ENCODE measurements around the gene NSRP1. TPM values are rescaled to one million over a fixed set of nuclear protein-coding genes. Genes with fewer than 3 reads are reported as not detected.

NSRP1 gene
- total and polyA plus RNA-seq, 4 donors = 22.3 to 33.5 (median 23.8) TPM

DNA sequence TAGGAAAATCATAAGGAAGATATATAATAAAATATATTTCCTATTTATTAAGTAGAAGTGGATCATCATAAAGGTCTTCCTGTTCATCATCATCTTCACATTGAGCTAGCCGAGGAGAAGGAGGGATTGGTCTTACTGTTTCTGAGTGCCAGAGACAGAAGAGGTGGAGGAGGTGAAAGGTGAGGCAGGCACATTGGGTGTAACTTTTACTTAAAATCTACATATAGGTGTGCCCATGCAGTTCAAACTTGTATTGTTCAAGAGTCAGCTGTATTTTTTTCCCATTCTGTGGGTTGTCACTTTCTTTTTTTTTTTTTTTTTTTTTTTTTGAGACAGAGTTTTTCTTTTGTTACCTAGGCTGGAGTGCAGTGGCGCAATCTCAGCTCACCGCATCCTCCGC, 34.9 kb downstream of the NSRP1 start:
- Histone ChIP-seq H3K4me3 (no peak overlapping the region), H3K36me3 (ENCODE audit: control insufficient read depth in 4 of 4, insufficient read depth in 4 of 4, low read length in 4 of 4) (peaks cover 3 to 5% (median 3%) of the 10 kb centered on the region in 4 donors), H3K27me3 (ENCODE audit: control insufficient read depth in 3 of 3, insufficient read depth in 3 of 3, low read length in 2 of 3) (no peaks in the 10 kb centered on the region), H3K4me1 (ENCODE audit: control insufficient read depth in 5 of 5, insufficient read depth in 5 of 5, low read length in 5 of 5) (peaks cover 0 to 2% (median 0%) of the 10 kb centered on the region in 5 donors), H3K9ac (ENCODE audit: insufficient read depth in 1 of 2, low read length in 2 of 2) (no peak overlapping the region), H3K27ac (ENCODE audit: low read depth in 1 of 2, low read length in 1 of 2) (no peak overlapping the region), H3K9me3 (ENCODE audit: control insufficient read depth in 4 of 4, insufficient read depth in 3 of 4, low read length in 3 of 4) (no peaks in the 10 kb centered on the region)
- 95 to 98% methylated on average over 4 of the region's 4 CpGs for WGBS, 2 donors
- TF ChIP-seq, protein P1, sequence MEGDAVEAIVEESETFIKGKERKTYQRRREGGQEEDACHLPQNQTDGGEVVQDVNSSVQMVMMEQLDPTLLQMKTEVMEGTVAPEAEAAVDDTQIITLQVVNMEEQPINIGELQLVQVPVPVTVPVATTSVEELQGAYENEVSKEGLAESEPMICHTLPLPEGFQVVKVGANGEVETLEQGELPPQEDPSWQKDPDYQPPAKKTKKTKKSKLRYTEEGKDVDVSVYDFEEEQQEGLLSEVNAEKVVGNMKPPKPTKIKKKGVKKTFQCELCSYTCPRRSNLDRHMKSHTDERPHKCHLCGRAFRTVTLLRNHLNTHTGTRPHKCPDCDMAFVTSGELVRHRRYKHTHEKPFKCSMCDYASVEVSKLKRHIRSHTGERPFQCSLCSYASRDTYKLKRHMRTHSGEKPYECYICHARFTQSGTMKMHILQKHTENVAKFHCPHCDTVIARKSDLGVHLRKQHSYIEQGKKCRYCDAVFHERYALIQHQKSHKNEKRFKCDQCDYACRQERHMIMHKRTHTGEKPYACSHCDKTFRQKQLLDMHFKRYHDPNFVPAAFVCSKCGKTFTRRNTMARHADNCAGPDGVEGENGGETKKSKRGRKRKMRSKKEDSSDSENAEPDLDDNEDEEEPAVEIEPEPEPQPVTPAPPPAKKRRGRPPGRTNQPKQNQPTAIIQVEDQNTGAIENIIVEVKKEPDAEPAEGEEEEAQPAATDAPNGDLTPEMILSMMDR (IDR thresholded peaks at IDR 0.05; ENCODE audit: control extremely low read depth, extremely low read depth) = no peak
- no peak for DNase-seq
- no peak for ATAC-seq (ENCODE audit: insufficient read depth, low FRiP score)

DNA sequence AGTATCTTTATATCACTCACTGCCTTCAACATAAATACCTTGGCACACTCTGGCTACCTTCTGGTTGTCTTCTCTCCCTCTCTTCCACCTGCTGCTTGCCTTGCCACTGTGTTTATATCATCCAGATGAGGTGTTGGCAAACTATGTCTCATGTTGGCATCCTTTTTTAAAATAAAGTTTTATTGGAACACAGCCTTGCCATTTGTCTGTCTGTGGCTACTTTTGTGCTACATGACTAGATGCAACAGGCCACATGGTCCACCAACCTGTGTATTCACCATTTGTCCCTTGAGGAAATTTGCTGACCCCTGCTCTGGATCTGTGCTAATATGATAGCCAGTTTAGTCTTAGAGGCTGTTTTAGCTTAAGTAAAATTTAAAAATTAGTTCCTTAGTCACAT, 36.8 kb downstream of the NSRP1 start:
- no peak for ATAC-seq (ENCODE audit: insufficient read depth, low FRiP score)

DNA sequence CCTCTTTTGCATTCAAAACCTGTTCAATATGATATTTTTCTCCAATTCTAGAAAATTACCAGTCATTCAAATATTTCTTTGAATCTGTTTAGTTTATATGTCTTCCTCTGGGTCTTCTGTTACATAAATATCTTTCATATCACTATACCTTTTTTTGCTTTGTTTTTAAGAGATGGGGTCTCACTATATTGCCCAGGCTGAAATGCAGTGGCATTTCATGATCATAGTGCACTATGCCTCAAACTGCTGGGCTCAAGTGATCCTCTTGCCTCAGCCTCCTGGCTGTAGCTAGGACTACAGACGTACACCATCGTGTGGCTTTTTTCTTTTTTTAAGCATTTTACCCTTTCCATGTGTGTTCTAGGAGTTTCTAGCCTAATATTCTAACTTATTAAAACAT, 38.8 kb downstream of the NSRP1 start:
- WGBS, 2 donors = 94 to 98% methylated on average over 2 of the region's 2 CpGs
- Histone ChIP-seq H3K9ac (ENCODE audit: insufficient read depth in 1 of 2, low read length in 2 of 2) (no peak overlapping the region), H3K27me3 (ENCODE audit: control insufficient read depth in 3 of 3, insufficient read depth in 3 of 3, low read length in 2 of 3) (no peaks in the 10 kb centered on the region), H3K27ac (ENCODE audit: low read depth in 1 of 2, low read length in 1 of 2) (no peak overlapping the region), H3K4me1 (ENCODE audit: control insufficient read depth in 5 of 5, insufficient read depth in 5 of 5, low read length in 5 of 5) (no peaks in the 10 kb centered on the region), H3K9me3 (ENCODE audit: control insufficient read depth in 4 of 4, insufficient read depth in 3 of 4, low read length in 3 of 4) (peaks cover 0 to 4% (median 0%) of the 10 kb centered on the region in 4 donors), H3K36me3 (ENCODE audit: control insufficient read depth in 4 of 4, insufficient read depth in 4 of 4, low read length in 4 of 4) (peaks cover 2 to 15% (median 9%) of the 10 kb centered on the region in 4 donors), H3K4me3 (no peak overlapping the region)
- DNase-seq (no peak), ATAC-seq (ENCODE audit: insufficient read depth, low FRiP score) (no peak)
- TF ChIP-seq, protein P1 (IDR thresholded peaks at IDR 0.05; ENCODE audit: control extremely low read depth, extremely low read depth) = no peak

More for the DNA sequence above, 36.8 kb downstream of the NSRP1 start:
- H3K4me1 ChIP-seq (ENCODE audit: control insufficient read depth in 5 of 5, insufficient read depth in 5 of 5, low read length in 5 of 5) = no peaks in the 10 kb centered on the region
- H3K27ac ChIP-seq (ENCODE audit: low read depth in 1 of 2, low read length in 1 of 2) = no peak overlapping the region
- H3K4me3 ChIP-seq = no peak overlapping the region
- no peak for DNase-seq
- no peaks in the 10 kb centered on the region for H3K27me3 ChIP-seq (ENCODE audit: control insufficient read depth in 3 of 3, insufficient read depth in 3 of 3, low read length in 2 of 3)
- peaks cover 3 to 10% (median 6%) of the 10 kb centered on the region in 4 donors for H3K36me3 ChIP-seq (ENCODE audit: control insufficient read depth in 4 of 4, insufficient read depth in 4 of 4, low read length in 4 of 4)
- TF ChIP-seq, protein P1 (IDR thresholded peaks at IDR 0.05; ENCODE audit: control extremely low read depth, extremely low read depth) = no peak
- H3K9ac ChIP-seq (ENCODE audit: insufficient read depth in 1 of 2, low read length in 2 of 2) = no peak overlapping the region
- no peaks in the 10 kb centered on the region for H3K9me3 ChIP-seq (ENCODE audit: control insufficient read depth in 4 of 4, insufficient read depth in 3 of 4, low read length in 3 of 4)
